Subcutaneous preadipocyte (primary cell): ENCODE measurements around the gene LRRC36. TPM values are rescaled to one million over a fixed set of nuclear protein-coding genes. Genes with fewer than 3 reads are reported as not detected.

Experiments used
- small RNA-seq: library from RNA; depleted of rRNA; stranded (forward); fragments of <200 nt; gene quantifications from one replicate; pipeline ENCODE3, GENCODE V24; 2012
- total RNA-seq: library from RNA; depleted of rRNA; stranded (reverse); fragments of >200 nt; gene quantifications from 2 replicates; pipeline ENCODE4 v1.2.3, GENCODE V29; 2012

LRRC36 gene
- total RNA-seq = not detected in 2 replicates

GRCh38 chr16:67326472-67327309, at the start of gene LRRC36, which contains the start of gene KCTD19:
Gene LRRC36 (plus strand): TSS chr16:67326815. CDS start chr16:67326863, 48 bp downstream.
Gene KCTD19 (minus strand): TSS chr16:67326741. CDS start chr16:67326707, 34 bp downstream.

GRCh38 chr16:67279296-67280089, 47.1 kb upstream of the LRRC36 start, which contains the start of gene PLEKHG4:
Gene PLEKHG4 (plus strand): TSS chr16:67279532. CDS start chr16:67280045, 513 bp downstream.

GRCh38 chr16:67393111-67393787, 66.6 kb downstream of the LRRC36 start, which contains the start of gene TPPP3:
Gene TPPP3 (minus strand): TSS chr16:67393498. CDS start chr16:67391111, 2,387 bp downstream.

GRCh38 chr16:67415872-67416793, 89.5 kb downstream of the LRRC36 start, which contains the start of gene ZDHHC1:
Gene ZDHHC1 (minus strand): TSS chr16:67416477. CDS start chr16:67407775, 8,702 bp downstream.

GRCh38 chr16:67430977-67431774, 104.6 kb downstream of the LRRC36 start, which contains the start of gene HSD11B2:
Gene HSD11B2 (plus strand): TSS chr16:67431121. CDS start chr16:67431249, 128 bp downstream.

Small RNA genes within 50 kb of the gene (small RNA-seq; reads per million reads assigned to genes)
- not detected for gene RNU1-123P

Other genes with a start within 250 kb of the LRRC36 start
- 11.4 and 14.9 TPM in 2 replicates for gene PHAF1, start 216.9 kb upstream of the LRRC36 start, total RNA-seq
- 15.4 and 23.1 TPM in 2 replicates for gene B3GNT9, start 175.8 kb upstream of the LRRC36 start, total RNA-seq
- 12.1 and 14.7 TPM in 2 replicates for gene TRADD, start 166.9 kb upstream of the LRRC36 start, total RNA-seq
- 10.8 and 19.5 TPM in 2 replicates for gene FBXL8, start 166.9 kb upstream of the LRRC36 start, total RNA-seq
- gene HSF4, start 162.1 kb upstream of the LRRC36 start, total RNA-seq = 2.7 and 6.2 TPM in 2 replicates
- 5.9 and 7.3 TPM in 2 replicates for gene NOL3, start 156.3 kb upstream of the LRRC36 start, total RNA-seq
- 12.9 and 17.8 TPM in 2 replicates for gene MATCAP1, start 142.9 kb upstream of the LRRC36 start, total RNA-seq
- gene EXOC3L1, start 136.7 kb upstream of the LRRC36 start, total RNA-seq = not detected in 2 replicates
- 68.3 and 88.0 TPM in 2 replicates for gene E2F4, start 134.7 kb upstream of the LRRC36 start, total RNA-seq
- gene ELMO3, start 127.7 kb upstream of the LRRC36 start, total RNA-seq = 0.37 and 0.59 TPM in 2 replicates
- gene TMEM208, start 99.7 kb upstream of the LRRC36 start, total RNA-seq = 17.8 and 25.4 TPM in 2 replicates
- gene FHOD1, start 79.3 kb upstream of the LRRC36 start, total RNA-seq = 31.6 and 50.6 TPM in 2 replicates
- 1.1 and 2.5 TPM in 2 replicates for gene SLC9A5, start 77.8 kb upstream of the LRRC36 start, total RNA-seq
- gene PLEKHG4, start 47.3 kb upstream of the LRRC36 start, total RNA-seq = 63.2 and 69.0 TPM in 2 replicates
- not detected in 2 replicates for gene KCTD19, start 74 bp upstream of the LRRC36 start, total RNA-seq
- 0.37 and 0.98 TPM in 2 replicates for gene TPPP3, start 66.7 kb downstream of the LRRC36 start, total RNA-seq
- 9.2 and 9.8 TPM in 2 replicates for gene ZDHHC1, start 89.7 kb downstream of the LRRC36 start, total RNA-seq
- 0.59 TPM in 1 of 2 replicates, not detected in the other for gene HSD11B2, start 104.3 kb downstream of the LRRC36 start, total RNA-seq
- gene ATP6V0D1, start 154.3 kb downstream of the LRRC36 start, total RNA-seq = 110 and 129 TPM in 2 replicates
- not detected in 2 replicates for gene AGRP, start 156.7 kb downstream of the LRRC36 start, total RNA-seq
- 29.4 and 29.5 TPM in 2 replicates for gene RIPOR1, start 202.0 kb downstream of the LRRC36 start, total RNA-seq
- 21.7 and 33.2 TPM in 2 replicates for gene CTCF, start 235.7 kb downstream of the LRRC36 start, total RNA-seq